ENCODE data around the gene P2RY14. TPM values are rescaled to one million over a fixed set of nuclear protein-coding genes. Genes with fewer than 3 reads are reported as not detected.

Gene P2RY14
- total and polyA plus RNA-seq, 2 donors (not counting 1 experiment from before 2014, with no cell fraction given): 0.26 TPM; not detected in 1

DNA sequence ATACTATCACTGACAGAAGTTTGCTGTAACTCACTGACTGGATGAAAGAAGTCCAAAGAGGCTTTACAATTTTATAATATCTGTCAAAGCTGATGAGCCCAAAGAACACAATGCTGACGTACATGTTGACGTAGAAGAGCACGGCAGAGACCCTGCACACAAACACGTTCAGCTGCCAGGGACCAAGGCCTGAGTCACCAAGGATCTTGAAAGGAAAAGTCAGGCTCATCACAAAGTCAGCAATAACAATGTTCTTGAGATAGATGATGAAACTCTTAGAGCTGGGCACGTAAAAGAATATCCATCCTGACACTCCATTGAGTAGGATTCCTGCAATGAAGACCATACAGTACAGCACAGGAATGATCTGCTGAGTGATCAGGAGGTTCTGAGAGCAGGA, 64.5 kb downstream of the P2RY14 start:
- H3K79me2 ChIP-seq (ENCODE audit: control insufficient read depth, insufficient read depth, low read length): no peaks in the 10 kb centered on the region
- H4K20me1 ChIP-seq (ENCODE audit: control insufficient read depth, extremely low read depth, insufficient read depth, low read length): no peaks in the 10 kb centered on the region
- TF ChIP-seq CTCF (conservative IDR thresholded peaks at IDR 0.05 in 1 of 2, IDR thresholded peaks at IDR 0.05 in 1 of 2; ENCODE audit: low read depth in 1 of 2, low read length in 2 of 2) (no peak), EZH2 (IDR thresholded peaks at IDR 0.05; ENCODE audit: low read length, missing control alignments) (no peak)
- no peak overlapping the region for H2AFZ ChIP-seq (ENCODE audit: low read length)
- no peak overlapping the region for H3K4me2 ChIP-seq (ENCODE audit: extremely low read depth, insufficient read depth, low read length)
- no peak overlapping the region for H3K4me3 ChIP-seq (replicated peaks in 1 of 4; ENCODE audit: control extremely low read depth in 1 of 4, insufficient read depth in 1 of 4, low read depth in 3 of 4, low read length in 4 of 4)
- H3K9ac ChIP-seq (ENCODE audit: insufficient read depth, low read length): no peak overlapping the region
- no peaks in the 10 kb centered on the region for H3K9me3 ChIP-seq (ENCODE audit: control insufficient read depth, insufficient read depth, low read depth, low read length)
- peak; percentile 46 to 66 for DNase-seq (ENCODE audit: low read depth in 2 of 2)
- H3K27ac ChIP-seq (ENCODE audit: insufficient read depth, low read length): no peak overlapping the region
- peaks cover 11% of the 10 kb centered on the region for H3K4me1 ChIP-seq (ENCODE audit: control insufficient read depth, extremely low read depth, insufficient read depth, low read length)
- H3K27me3 ChIP-seq (ENCODE audit: control insufficient read depth, insufficient read depth, low read length): no peaks in the 10 kb centered on the region
- no peaks in the 10 kb centered on the region for H3K36me3 ChIP-seq (ENCODE audit: control insufficient read depth, insufficient read depth, low read length)

GRCh38 chr3:151213151-151213550, 65.2 kb downstream of the P2RY14 start:
- H3K4me3 ChIP-seq (replicated peaks in 1 of 4; ENCODE audit: control extremely low read depth in 1 of 4, insufficient read depth in 1 of 4, low read depth in 3 of 4, low read length in 4 of 4): no peak overlapping the region
- H3K79me2 ChIP-seq (ENCODE audit: control insufficient read depth, insufficient read depth, low read length): no peaks in the 10 kb centered on the region
- TF ChIP-seq CTCF (conservative IDR thresholded peaks at IDR 0.05 in 1 of 2, IDR thresholded peaks at IDR 0.05 in 1 of 2; ENCODE audit: low read depth in 1 of 2, low read length in 2 of 2) (no peak), EZH2 (IDR thresholded peaks at IDR 0.05; ENCODE audit: low read length, missing control alignments) (no peak)
- H3K9me3 ChIP-seq (ENCODE audit: control insufficient read depth, insufficient read depth, low read depth, low read length): no peaks in the 10 kb centered on the region
- no peaks in the 10 kb centered on the region for H4K20me1 ChIP-seq (ENCODE audit: control insufficient read depth, extremely low read depth, insufficient read depth, low read length)
- no peak overlapping the region for H2AFZ ChIP-seq (ENCODE audit: low read length)
- H3K36me3 ChIP-seq (ENCODE audit: control insufficient read depth, insufficient read depth, low read length): no peaks in the 10 kb centered on the region
- no peak overlapping the region for H3K4me2 ChIP-seq (ENCODE audit: extremely low read depth, insufficient read depth, low read length)
- no peak overlapping the region for H3K9ac ChIP-seq (ENCODE audit: insufficient read depth, low read length)
- H3K27me3 ChIP-seq (ENCODE audit: control insufficient read depth, insufficient read depth, low read length): no peaks in the 10 kb centered on the region
- DNase-seq (ENCODE audit: low read depth in 2 of 2): no peak
- peaks cover 11% of the 10 kb centered on the region for H3K4me1 ChIP-seq (ENCODE audit: control insufficient read depth, extremely low read depth, insufficient read depth, low read length)
- no peak overlapping the region for H3K27ac ChIP-seq (ENCODE audit: insufficient read depth, low read length)

DNA sequence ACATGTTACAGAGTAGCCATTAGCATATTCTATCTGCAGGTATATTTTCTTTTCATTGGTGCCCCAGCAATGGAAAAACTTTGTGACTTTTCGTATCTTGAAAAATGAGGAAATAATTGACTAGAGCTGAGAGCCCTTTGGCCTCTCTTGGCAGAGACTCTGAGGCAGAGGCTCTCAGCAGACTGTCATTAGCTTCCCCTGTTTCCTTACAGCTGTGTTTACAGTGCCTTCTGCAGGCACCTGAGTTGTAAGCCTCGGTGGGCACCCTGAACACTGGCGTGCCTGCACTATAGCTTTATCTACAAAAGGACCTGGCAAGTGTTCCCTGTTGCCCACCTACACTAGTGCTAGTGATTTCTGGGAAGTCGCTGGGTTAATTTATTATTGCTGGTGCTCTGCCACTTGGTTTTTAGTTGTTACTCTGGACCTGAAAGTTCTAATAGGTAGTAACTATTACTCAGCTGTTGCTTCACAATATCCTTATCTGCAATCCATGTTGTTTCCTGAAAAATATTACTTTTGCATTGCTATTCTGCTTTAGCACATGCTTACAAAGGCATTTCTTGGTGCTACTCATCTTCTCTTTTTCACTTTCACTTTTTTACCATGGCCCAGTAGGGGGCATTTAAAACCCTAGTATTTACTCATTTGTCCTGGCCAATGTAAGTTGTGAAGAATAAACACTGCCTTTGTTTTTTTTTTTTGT, 67.5 kb downstream of the P2RY14 start:
- Histone ChIP-seq H3K4me3 (replicated peaks in 1 of 4; ENCODE audit: control extremely low read depth in 1 of 4, insufficient read depth in 1 of 4, low read depth in 3 of 4, low read length in 4 of 4) (no peak overlapping the region), H3K36me3 (ENCODE audit: control insufficient read depth, insufficient read depth, low read length) (no peaks in the 10 kb centered on the region), H3K27me3 (ENCODE audit: control insufficient read depth, insufficient read depth, low read length) (no peaks in the 10 kb centered on the region), H3K27ac (ENCODE audit: insufficient read depth, low read length) (no peak overlapping the region), H3K79me2 (ENCODE audit: control insufficient read depth, insufficient read depth, low read length) (no peaks in the 10 kb centered on the region), H3K9me3 (ENCODE audit: control insufficient read depth, insufficient read depth, low read depth, low read length) (no peaks in the 10 kb centered on the region), H3K9ac (ENCODE audit: insufficient read depth, low read length) (no peak overlapping the region), H3K4me1 (ENCODE audit: control insufficient read depth, extremely low read depth, insufficient read depth, low read length) (peaks cover 3% of the 10 kb centered on the region), H4K20me1 (ENCODE audit: control insufficient read depth, extremely low read depth, insufficient read depth, low read length) (no peaks in the 10 kb centered on the region), H3K4me2 (ENCODE audit: extremely low read depth, insufficient read depth, low read length) (no peak overlapping the region), H2AFZ (ENCODE audit: low read length) (no peak overlapping the region)
- DNase-seq (ENCODE audit: low read depth in 2 of 2): no peak
- TF ChIP-seq EZH2 (IDR thresholded peaks at IDR 0.05; ENCODE audit: low read length, missing control alignments) (no peak), CTCF (conservative IDR thresholded peaks at IDR 0.05 in 1 of 2, IDR thresholded peaks at IDR 0.05 in 1 of 2; ENCODE audit: low read depth in 1 of 2, low read length in 2 of 2) (peak in 1 of 2 donors; percentile 8)

Measured in fibroblast of lung (primary cell).